AG20443 (cell line): ENCODE results near the gene HUS1.
"Not testable (repeated sequence)": the region's sequence is repeated elsewhere in the genome, so short reads cannot be mapped to it uniquely, and the experiment has no call there.

Experiments used
- DNase-seq: peaks from one replicate; pipeline ENCODE4 v3.0.0; 2012; ENCODE audit warnings: low spot score, mixed read lengths

Gene HUS1

DNA sequence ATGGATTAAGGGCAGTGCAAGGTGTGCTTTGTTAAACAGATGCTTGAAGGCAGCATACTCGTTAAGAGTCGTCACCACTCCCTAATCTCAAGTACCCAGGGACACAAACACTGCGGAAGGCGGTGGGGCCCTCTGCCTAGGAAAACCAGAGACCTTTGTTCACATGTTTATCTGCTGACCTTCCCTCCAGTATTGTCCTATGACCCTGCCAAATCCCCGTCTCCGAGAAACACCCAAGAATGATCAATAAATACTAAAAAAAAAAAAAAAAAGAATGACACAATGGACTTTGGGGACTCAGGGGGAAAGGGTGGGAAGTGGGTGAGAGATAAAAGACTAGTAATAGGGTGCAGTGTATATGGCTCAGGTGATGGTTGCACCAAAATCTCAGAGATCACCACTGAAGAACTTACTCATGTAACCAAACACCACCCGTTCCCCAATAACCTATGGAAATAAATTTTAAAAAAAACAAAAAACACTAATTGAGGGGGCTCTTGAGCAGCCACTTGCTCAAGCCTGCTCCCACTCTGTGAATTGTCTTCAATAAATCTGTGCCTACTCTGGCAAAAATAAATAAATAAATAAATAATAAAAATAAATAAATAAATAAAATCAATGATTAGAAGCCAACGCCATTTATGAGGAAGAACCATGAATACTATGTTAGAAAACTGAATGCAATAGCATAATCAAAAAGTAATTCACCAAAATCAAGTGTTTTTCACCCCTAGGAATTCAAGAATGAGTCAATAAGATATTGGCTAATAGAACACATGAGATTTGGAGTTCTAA is 56.1 kb downstream of the HUS1 start:
- DNase-seq, result not testable (repeated sequence)

- not testable (repeated sequence) for DNase-seq
Observed at GRCh38 chr7:47916514-47916913, 62.9 kb downstream of the HUS1 start.

DNA sequence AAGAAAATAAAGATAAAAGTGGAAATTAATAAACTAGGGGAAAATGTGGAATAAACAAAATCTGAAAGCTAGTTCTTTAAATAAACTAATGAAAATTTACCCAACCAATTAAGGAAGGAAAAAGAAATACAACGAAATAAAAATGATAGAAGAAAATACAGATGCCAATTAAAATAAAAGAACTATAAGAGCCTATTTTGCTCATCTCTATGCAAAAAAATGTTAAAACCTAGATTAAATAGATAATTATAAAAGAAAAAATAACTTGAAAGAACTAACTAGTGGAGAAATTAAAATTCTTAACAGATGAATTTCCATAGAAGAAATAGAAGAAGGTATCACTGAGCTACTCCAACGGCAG is 63.8 kb downstream of the HUS1 start:
- DNase-seq, result no peak

DNA sequence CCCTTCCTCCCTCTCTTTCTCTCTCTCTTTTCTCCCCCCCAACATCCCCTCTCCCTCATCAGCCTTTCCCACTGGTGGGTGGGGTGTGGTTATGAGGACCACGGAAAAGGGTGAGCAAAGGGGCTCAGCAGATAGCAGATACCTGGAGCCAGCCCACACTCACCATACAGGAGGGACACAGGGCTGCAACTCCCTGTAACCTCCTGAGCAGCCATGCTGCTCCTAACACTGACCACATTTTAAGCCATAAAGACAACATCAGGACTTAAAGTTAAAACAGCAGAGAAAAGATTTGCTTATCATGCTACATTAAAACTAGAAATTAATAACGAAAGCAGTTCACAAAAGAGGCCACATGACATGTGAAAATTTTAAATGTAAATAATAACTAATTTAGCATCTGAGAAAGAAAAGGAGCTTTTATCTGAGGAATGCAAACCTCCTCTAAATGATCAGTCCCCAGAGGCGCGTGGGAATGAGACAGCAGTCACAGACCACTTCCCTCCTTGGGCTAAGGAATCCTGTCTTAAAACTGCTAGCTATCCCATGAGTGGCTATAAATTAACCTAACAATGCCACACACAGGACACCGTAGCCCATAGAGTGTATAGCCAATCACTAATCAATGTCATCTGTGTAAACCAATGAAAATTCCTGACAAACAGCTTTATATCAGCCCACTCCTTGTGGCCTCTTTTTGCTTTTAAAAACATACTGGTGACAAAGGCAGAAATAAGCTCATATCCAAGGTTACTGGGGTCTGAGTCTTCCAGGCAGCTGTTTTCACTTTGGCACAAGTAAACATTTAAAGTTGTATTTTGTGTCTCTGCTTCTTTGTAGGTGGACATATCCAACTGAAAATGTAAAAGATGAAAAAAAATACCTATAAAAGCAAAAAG is 64.4 kb downstream of the HUS1 start:
- DNase-seq, result peak; percentile 53
